MG63 (cell line): ENCODE results near the gene BORCS6. TPM values are rescaled to one million over a fixed set of nuclear protein-coding genes. Genes with fewer than 3 reads are reported as not detected.

Experiments used
- DNase-seq: peaks from one replicate; pipeline ENCODE4 v3.0.0-alpha.2; 2020
- H3K27me3 ChIP-seq: fragments of 250-450 bp; sonication (Bioruptor Pico); 2 replicates; pipeline ENCODE4 v1.5.1; 2020; ENCODE audit warnings: mild to moderate bottlenecking, moderate library complexity
- H3K36me3 ChIP-seq: fragments of 250-450 bp; sonication (Bioruptor Pico); 2 replicates; pipeline ENCODE4 v1.5.1; 2020; ENCODE audit warnings: mild to moderate bottlenecking, moderate library complexity
- H3K4me3 ChIP-seq: fragments of 250-450 bp; sonication (Bioruptor Pico); 2 replicates; pipeline ENCODE4 v1.5.1; 2020; ENCODE audit warnings: mild to moderate bottlenecking, moderate library complexity
- H3K9me3 ChIP-seq: fragments of 250-450 bp; sonication (Bioruptor Pico); 2 replicates; pipeline ENCODE4 v1.5.1; 2020; ENCODE audit warnings: mild to moderate bottlenecking, moderate library complexity
- total RNA-seq: library from RNA; depleted of rRNA; stranded (reverse); fragments of >200 nt; shearing (Covaris generic); gene quantifications from 2 replicates; pipeline ENCODE4 v1.2.3, GENCODE V29; 2014; ENCODE audit warnings: low replicate concordance

Gene BORCS6
- total RNA-seq, 1 experiment from 2014 or later, result 17.3 TPM

- H3K4me3 ChIP-seq, result peak overlapping the region; percentile 95
Measured at GRCh38 chr17:8161289-8162232, 28.4 kb downstream of the BORCS6 start.

GRCh38 chr17:8160741-8161221, 29.2 kb downstream of the BORCS6 start:
- DNase-seq, result no peak
- no peaks in the 10 kb centered on the region for H3K9me3 ChIP-seq
- no peaks in the 10 kb centered on the region for H3K27me3 ChIP-seq
- H3K36me3 ChIP-seq, result peaks cover 30% of the 10 kb centered on the region
- no peak overlapping the region for H3K4me3 ChIP-seq

More at GRCh38 chr17:8161289-8162232, 28.4 kb downstream of the BORCS6 start:
- Histone ChIP-seq H3K36me3 (peaks cover 30% of the 10 kb centered on the region), H3K27me3 (no peaks in the 10 kb centered on the region), H3K9me3 (no peaks in the 10 kb centered on the region)
- no peak for DNase-seq

GRCh38 chr17:8160224-8160577, 29.8 kb downstream of the BORCS6 start:
- DNase-seq, result no peak
- Histone ChIP-seq H3K4me3 (no peak overlapping the region), H3K27me3 (no peaks in the 10 kb centered on the region), H3K9me3 (no peaks in the 10 kb centered on the region), H3K36me3 (peaks cover 30% of the 10 kb centered on the region)

GRCh38 chr17:8159459-8160223, 30.3 kb downstream of the BORCS6 start:
- Histone ChIP-seq H3K4me3 (no peak overlapping the region), H3K9me3 (no peaks in the 10 kb centered on the region), H3K36me3 (peaks cover 30% of the 10 kb centered on the region), H3K27me3 (no peaks in the 10 kb centered on the region)
- DNase-seq, result no peak

- H3K27me3 ChIP-seq, result no peaks in the 10 kb centered on the region
- DNase-seq, result no peak
- H3K4me3 ChIP-seq, result no peak overlapping the region
- peaks cover 30% of the 10 kb centered on the region for H3K36me3 ChIP-seq
- no peaks in the 10 kb centered on the region for H3K9me3 ChIP-seq
Measured at GRCh38 chr17:8159032-8159400, 31.0 kb downstream of the BORCS6 start.

- peaks cover 30% of the 10 kb centered on the region for H3K36me3 ChIP-seq
- no peaks in the 10 kb centered on the region for H3K9me3 ChIP-seq
- H3K27me3 ChIP-seq, result no peaks in the 10 kb centered on the region
- H3K4me3 ChIP-seq, result no peak overlapping the region; the same call in 1 of the 2 replicates
- DNase-seq, result peak; percentile 88
Measured at GRCh38 chr17:8158267-8159031, 31.5 kb downstream of the BORCS6 start.

GRCh38 chr17:8156246-8156992, 33.6 kb downstream of the BORCS6 start:
- peaks cover 22% of the 10 kb centered on the region for H3K36me3 ChIP-seq
- H3K9me3 ChIP-seq, result no peaks in the 10 kb centered on the region
- H3K27me3 ChIP-seq, result no peaks in the 10 kb centered on the region
- peak overlapping the region; percentile 60 for H3K4me3 ChIP-seq
- peak; percentile 100 for DNase-seq

- H3K9me3 ChIP-seq, result no peaks in the 10 kb centered on the region
- H3K27me3 ChIP-seq, result no peaks in the 10 kb centered on the region
- peaks cover 17% of the 10 kb centered on the region for H3K36me3 ChIP-seq
- no peak for DNase-seq
- peak overlapping the region; percentile 56 for H3K4me3 ChIP-seq
Measured at GRCh38 chr17:8155996-8156245, 34.1 kb downstream of the BORCS6 start.

- no peaks in the 10 kb centered on the region for H3K27me3 ChIP-seq
- DNase-seq, result no peak
- peak overlapping the region; percentile 56 for H3K4me3 ChIP-seq
- H3K36me3 ChIP-seq, result peaks cover 16% of the 10 kb centered on the region
- H3K9me3 ChIP-seq, result no peaks in the 10 kb centered on the region
Measured at GRCh38 chr17:8155231-8155995, 34.6 kb downstream of the BORCS6 start.

- H3K4me3 ChIP-seq, result no peak overlapping the region
- DNase-seq, result no peak
- no peaks in the 10 kb centered on the region for H3K9me3 ChIP-seq
- H3K27me3 ChIP-seq, result no peaks in the 10 kb centered on the region
- peaks cover 13% of the 10 kb centered on the region for H3K36me3 ChIP-seq
Measured at GRCh38 chr17:8154608-8155155, 35.3 kb downstream of the BORCS6 start.

- peaks cover 12% of the 10 kb centered on the region for H3K36me3 ChIP-seq
- peak overlapping the region; percentile 4; the same call in 1 of the 2 replicates for H3K4me3 ChIP-seq
- H3K9me3 ChIP-seq, result no peaks in the 10 kb centered on the region
- no peaks in the 10 kb centered on the region for H3K27me3 ChIP-seq
- DNase-seq, result peak; percentile 99
Measured at GRCh38 chr17:8153957-8154607, 35.9 kb downstream of the BORCS6 start.

GRCh38 chr17:8153525-8153956, 36.4 kb downstream of the BORCS6 start:
- peak; percentile 93 for DNase-seq
- H3K27me3 ChIP-seq, result no peaks in the 10 kb centered on the region
- peaks cover 10% of the 10 kb centered on the region for H3K36me3 ChIP-seq
- H3K4me3 ChIP-seq, result peak overlapping the region; percentile 4; the same call in 1 of the 2 replicates
- H3K9me3 ChIP-seq, result no peaks in the 10 kb centered on the region

GRCh38 chr17:8153031-8153451, 36.9 kb downstream of the BORCS6 start:
- Histone ChIP-seq H3K4me3 (no peak overlapping the region), H3K9me3 (no peaks in the 10 kb centered on the region), H3K36me3 (peaks cover 6% of the 10 kb centered on the region), H3K27me3 (no peaks in the 10 kb centered on the region)
- no peak for DNase-seq

GRCh38 chr17:8152112-8152775, 37.7 kb downstream of the BORCS6 start, which contains the start of gene PER1:
PER1 (minus strand) TSS chr17:8152404; CDS start chr17:8150706, 1,698 bp downstream.
- peak; percentile 86 for DNase-seq
- Histone ChIP-seq H3K4me3 (peak within 1 kb of the TSS; percentile 47), H3K9me3 (no peaks in the 10 kb centered on the region), H3K36me3 (peaks cover 8% of the 10 kb centered on the region), H3K27me3 (no peaks in the 10 kb centered on the region)
